ENCODE measurements around the gene TRAF5. TPM values are rescaled to one million over a fixed set of nuclear protein-coding genes. Genes with fewer than 3 reads are reported as not detected.

The TRAF5 gene
- polyA plus RNA-seq, 2 of the 4 experiments (the other 2 are of a cell fraction): 8.2 to 14.6 TPM

DNA sequence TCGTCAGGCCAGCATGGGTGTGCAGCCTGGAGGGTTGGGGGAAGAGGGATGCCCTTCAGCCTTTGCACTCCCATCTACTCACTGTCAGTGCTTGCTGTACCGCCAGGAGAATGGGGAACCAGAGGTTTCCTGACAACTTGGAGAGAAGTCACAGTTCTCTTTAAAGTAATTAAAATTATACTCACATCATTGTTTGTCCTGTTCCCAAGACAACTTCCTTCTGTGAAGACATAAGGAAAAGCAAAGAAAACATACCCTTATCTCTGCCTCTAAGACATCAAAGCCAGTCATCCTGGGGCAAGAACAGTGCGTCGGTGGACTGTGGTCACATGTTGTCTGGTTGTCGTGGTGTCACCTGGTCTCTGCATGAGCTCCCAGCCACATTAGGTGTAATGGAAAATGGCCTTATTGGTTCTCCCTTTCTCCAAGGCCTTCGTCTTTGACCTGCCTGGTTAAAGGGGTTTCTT, 17.6 kb downstream of the TRAF5 start:
- H3K4me2 ChIP-seq: no peak overlapping the region
- 92% methylated on average over 6 of the region's 6 CpGs for WGBS (ENCODE audit: missing lambda C conversion rate)
- TF ChIP-seq CBX2 (IDR thresholded peaks at IDR 0.05; ENCODE audit: borderline replicate concordance, low read depth) (no peak), EP300 (IDR thresholded peaks at IDR 0.05) (no peak)
- TF ChIP-seq, protein P1, sequence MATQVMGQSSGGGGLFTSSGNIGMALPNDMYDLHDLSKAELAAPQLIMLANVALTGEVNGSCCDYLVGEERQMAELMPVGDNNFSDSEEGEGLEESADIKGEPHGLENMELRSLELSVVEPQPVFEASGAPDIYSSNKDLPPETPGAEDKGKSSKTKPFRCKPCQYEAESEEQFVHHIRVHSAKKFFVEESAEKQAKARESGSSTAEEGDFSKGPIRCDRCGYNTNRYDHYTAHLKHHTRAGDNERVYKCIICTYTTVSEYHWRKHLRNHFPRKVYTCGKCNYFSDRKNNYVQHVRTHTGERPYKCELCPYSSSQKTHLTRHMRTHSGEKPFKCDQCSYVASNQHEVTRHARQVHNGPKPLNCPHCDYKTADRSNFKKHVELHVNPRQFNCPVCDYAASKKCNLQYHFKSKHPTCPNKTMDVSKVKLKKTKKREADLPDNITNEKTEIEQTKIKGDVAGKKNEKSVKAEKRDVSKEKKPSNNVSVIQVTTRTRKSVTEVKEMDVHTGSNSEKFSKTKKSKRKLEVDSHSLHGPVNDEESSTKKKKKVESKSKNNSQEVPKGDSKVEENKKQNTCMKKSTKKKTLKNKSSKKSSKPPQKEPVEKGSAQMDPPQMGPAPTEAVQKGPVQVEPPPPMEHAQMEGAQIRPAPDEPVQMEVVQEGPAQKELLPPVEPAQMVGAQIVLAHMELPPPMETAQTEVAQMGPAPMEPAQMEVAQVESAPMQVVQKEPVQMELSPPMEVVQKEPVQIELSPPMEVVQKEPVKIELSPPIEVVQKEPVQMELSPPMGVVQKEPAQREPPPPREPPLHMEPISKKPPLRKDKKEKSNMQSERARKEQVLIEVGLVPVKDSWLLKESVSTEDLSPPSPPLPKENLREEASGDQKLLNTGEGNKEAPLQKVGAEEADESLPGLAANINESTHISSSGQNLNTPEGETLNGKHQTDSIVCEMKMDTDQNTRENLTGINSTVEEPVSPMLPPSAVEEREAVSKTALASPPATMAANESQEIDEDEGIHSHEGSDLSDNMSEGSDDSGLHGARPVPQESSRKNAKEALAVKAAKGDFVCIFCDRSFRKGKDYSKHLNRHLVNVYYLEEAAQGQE (IDR thresholded peaks at IDR 0.05): no peak
- TF ChIP-seq, protein P2, sequence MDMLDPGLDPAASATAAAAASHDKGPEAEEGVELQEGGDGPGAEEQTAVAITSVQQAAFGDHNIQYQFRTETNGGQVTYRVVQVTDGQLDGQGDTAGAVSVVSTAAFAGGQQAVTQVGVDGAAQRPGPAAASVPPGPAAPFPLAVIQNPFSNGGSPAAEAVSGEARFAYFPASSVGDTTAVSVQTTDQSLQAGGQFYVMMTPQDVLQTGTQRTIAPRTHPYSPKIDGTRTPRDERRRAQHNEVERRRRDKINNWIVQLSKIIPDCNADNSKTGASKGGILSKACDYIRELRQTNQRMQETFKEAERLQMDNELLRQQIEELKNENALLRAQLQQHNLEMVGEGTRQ (IDR thresholded peaks at IDR 0.05): 0 out of 2 replicates have a peak, but pooled peaks have one; percentile 5
- CTCF ChIA-PET: interaction anchor here (0.6 to 1.7 kb wide), 5 partner anchors 8 to 86 kb away, joined by 3 to 4 read pairs (median 3); no protein-coding TSS in a partner anchor
- DNase-seq (ENCODE audit: low read depth in 1 of 2, low spot score in 1 of 2): no peak
- H3K9me3 ChIP-seq: no peaks in the 10 kb centered on the region
- H3K4me3 ChIP-seq: no peak overlapping the region
- H3K4me1 ChIP-seq: peaks cover 5% of the 10 kb centered on the region; the same call in 1 of the 3 replicates
- POLR2A ChIA-PET: no interaction called here
- no peak overlapping the region for H3K27ac ChIP-seq
- ATAC-seq: no peak
- FAIRE-seq: no peak

DNA sequence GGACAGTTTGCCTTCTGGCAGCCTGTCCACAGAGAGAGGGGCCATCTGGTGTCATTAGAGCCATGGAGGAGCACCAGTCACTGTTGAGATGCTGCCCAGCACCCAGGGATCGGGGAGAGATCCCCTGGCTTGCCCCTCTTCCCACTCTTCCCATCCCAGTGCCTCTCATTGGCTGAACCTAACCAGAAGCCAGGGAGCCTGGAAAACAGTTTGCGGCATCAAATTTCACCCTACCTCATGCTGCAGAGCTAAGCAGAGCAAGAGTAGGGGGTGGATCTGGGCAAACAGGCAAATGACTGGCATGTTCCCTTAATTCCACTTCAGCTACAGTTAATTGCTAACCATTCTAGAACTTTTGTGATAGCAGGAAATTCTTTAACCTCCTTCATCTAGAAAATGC, 19.1 kb downstream of the TRAF5 start:
- ChIA-PET POLR2A (no interaction called here), CTCF (interaction anchor here (1.3 to 1.7 kb wide), 2 partner anchors 8 to 168 kb away, joined by 3 read pairs; no protein-coding TSS in a partner anchor)
- peaks cover 4% of the 10 kb centered on the region; the same call in 1 of the 3 replicates for H3K4me1 ChIP-seq
- H3K9me3 ChIP-seq: no peaks in the 10 kb centered on the region
- TF ChIP-seq JUN (IDR thresholded peaks at IDR 0.05): no peak
- no peak for TF ChIP-seq NR3C1 (IDR thresholded peaks at IDR 0.05)
- no peak for TF ChIP-seq ZNF302 (CRISPR knock-in tag; IDR thresholded peaks at IDR 0.05)
- TF ChIP-seq SMC3 (IDR thresholded peaks at IDR 0.05): no peak
- no peak for TF ChIP-seq CBX2 (IDR thresholded peaks at IDR 0.05; ENCODE audit: borderline replicate concordance, low read depth)
- TF ChIP-seq, protein P3, sequence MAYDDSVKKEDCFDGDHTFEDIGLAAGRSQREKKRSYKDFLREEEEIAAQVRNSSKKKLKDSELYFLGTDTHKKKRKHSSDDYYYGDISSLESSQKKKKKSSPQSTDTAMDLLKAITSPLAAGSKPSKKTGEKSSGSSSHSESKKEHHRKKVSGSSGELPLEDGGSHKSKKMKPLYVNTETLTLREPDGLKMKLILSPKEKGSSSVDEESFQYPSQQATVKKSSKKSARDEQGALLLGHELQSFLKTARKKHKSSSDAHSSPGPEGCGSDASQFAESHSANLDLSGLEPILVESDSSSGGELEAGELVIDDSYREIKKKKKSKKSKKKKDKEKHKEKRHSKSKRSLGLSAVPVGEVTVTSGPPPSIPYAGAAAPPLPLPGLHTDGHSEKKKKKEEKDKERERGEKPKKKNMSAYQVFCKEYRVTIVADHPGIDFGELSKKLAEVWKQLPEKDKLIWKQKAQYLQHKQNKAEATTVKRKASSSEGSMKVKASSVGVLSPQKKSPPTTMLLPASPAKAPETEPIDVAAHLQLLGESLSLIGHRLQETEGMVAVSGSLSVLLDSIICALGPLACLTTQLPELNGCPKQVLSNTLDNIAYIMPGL (CRISPR knock-in tag; IDR thresholded peaks at IDR 0.05; ENCODE audit: borderline replicate concordance): no peak
- no peak overlapping the region for H3K4me2 ChIP-seq
- no peak overlapping the region for H3K4me3 ChIP-seq
- WGBS (ENCODE audit: missing lambda C conversion rate): 100% methylated on average over 2 of the region's 2 CpGs
- no peak for FAIRE-seq
- ATAC-seq: no peak
- no peak overlapping the region for H3K27ac ChIP-seq
- DNase-seq (ENCODE audit: low read depth in 1 of 2, low spot score in 1 of 2): no peak

DNA sequence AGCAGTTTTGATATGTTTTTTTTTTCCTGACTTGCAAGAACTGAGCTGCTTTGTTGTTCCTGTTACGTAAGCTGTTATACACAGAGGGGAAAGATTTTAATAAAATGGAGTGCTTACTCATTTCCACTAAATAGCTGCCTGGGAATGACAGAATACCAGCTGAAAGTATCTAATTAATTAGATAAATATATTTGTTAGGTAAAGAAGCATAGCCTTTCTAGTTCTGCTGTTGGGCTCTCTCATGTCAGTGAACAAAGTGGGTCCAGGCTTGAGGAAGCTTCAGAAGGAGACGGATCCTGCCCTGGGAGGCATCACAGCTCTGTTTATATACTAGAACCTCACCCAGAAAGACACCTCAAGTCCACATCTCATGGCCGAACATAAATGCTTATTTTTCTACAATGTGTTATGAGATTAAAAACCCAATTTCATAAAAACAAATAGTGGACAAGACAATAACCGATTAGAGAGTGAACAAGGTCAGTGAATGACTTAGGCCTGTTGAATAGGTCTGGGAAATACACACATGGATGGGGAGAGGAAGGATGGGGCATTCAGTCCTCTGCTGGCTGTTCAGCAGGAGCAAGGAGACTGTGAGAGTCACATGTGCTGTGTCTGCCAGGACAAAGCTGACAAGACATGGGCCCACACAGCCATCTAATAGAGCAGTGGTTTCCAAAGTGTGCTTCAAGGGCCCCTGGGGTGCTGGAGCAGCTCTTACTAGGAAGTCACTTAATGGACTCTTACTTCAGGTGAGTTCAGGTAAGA, 20.6 kb downstream of the TRAF5 start:
- Histone ChIP-seq H3K4me3 (no peak overlapping the region), H3K4me2 (no peak overlapping the region), H3K9me3 (peaks cover 6% of the 10 kb centered on the region; the same call in 2 of the 3 replicates), H3K4me1 (no peaks in the 10 kb centered on the region), H3K27ac (no peak overlapping the region)
- 85% methylated on average over 4 of the region's 4 CpGs for WGBS (ENCODE audit: missing lambda C conversion rate)
- FAIRE-seq (no peak), ATAC-seq (no peak), DNase-seq (ENCODE audit: low read depth in 1 of 2, low spot score in 1 of 2) (no peak)
- TF ChIP-seq CBX8 (IDR thresholded peaks at IDR 0.05): no peak
- no peak for TF ChIP-seq PHF8 (IDR thresholded peaks at IDR 0.05; ENCODE audit: borderline replicate concordance, low read depth)
- TF ChIP-seq, protein P4, sequence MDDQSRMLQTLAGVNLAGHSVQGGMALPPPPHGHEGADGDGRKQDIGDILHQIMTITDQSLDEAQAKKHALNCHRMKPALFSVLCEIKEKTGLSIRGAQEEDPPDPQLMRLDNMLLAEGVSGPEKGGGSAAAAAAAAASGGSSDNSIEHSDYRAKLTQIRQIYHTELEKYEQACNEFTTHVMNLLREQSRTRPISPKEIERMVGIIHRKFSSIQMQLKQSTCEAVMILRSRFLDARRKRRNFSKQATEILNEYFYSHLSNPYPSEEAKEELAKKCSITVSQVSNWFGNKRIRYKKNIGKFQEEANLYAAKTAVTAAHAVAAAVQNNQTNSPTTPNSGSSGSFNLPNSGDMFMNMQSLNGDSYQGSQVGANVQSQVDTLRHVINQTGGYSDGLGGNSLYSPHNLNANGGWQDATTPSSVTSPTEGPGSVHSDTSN (IDR thresholded peaks at IDR 0.05): no peak
- no peak for TF ChIP-seq FOSL2 (IDR thresholded peaks at IDR 0.05)
- no peak for TF ChIP-seq FOSL2 (CRISPR knock-in tag; IDR thresholded peaks at IDR 0.05)
- no peak for TF ChIP-seq TFCP2L1 (CRISPR knock-in tag; IDR thresholded peaks at IDR 0.05)
- TF ChIP-seq ZNF302 (CRISPR knock-in tag; IDR thresholded peaks at IDR 0.05): no peak
- no peak for TF ChIP-seq KDM1A (IDR thresholded peaks at IDR 0.05; ENCODE audit: low read depth)
- TF ChIP-seq, protein P2 (IDR thresholded peaks at IDR 0.05): no peak
- ChIA-PET CTCF (interaction anchor here (0.6 to 2.2 kb wide), 2 partner anchors 24 to 168 kb away, joined by 3 to 11 read pairs; no protein-coding TSS in a partner anchor), POLR2A (interaction anchor here (0.6 kb wide), 1 partner anchor 35 kb away, joined by 4 read pairs; no protein-coding TSS in a partner anchor)
